ENCODE results near the gene PTCD1.

The PTCD1 gene

DNA sequence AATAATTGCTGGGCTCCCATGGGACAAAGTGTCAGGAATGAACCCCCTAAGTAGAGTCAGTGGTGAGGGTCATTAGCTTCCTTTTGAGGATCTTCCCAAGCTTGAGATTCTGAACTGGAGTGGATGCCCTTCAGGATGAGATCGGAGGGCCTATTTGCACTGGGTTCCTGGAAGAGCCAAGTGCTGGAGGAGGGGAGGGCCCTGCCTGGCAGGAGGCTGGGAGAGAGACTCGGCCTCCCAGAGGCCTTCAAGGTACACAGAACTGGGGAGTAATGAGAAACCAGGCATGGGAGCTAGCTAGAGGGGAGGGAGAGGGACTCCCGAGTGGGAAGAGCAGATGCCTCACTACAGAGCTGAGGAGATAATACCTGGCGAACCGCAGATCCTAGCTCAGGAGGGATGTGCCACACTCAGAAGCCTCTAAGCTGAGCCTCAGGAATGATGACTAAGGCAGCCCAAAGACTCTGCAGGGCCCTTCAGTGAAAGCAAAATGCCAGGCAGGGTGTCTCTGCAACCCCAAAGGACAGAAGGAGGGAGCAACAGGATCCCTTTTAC is 39.6 kb downstream of the PTCD1 start:
- Histone ChIP-seq H3K27me3 (replicated peaks; ENCODE audit: control insufficient read depth, insufficient read depth, low read length, poor library complexity, severe bottlenecking) (no peaks in the 10 kb centered on the region), H3K36me3 (ENCODE audit: control insufficient read depth, insufficient read depth, low read length) (peaks cover 65% of the 10 kb centered on the region), H3K4me3 (ENCODE audit: insufficient read depth, low read depth, low read length, poor library complexity, severe bottlenecking) (no peak overlapping the region), H3K9me3 (ENCODE audit: control insufficient read depth, low read length) (no peaks in the 10 kb centered on the region), H3K27ac (ENCODE audit: insufficient read depth, low read length, poor library complexity, severe bottlenecking) (peak overlapping the region; percentile 4), H3K4me1 (ENCODE audit: control insufficient read depth, insufficient read depth, low read length, poor library complexity, severe bottlenecking) (no peaks in the 10 kb centered on the region)
- no peak for DNase-seq

GRCh38 chr7:99397297-99397983 is 41.2 kb downstream of the PTCD1 start:
- H3K36me3 ChIP-seq (ENCODE audit: control insufficient read depth, insufficient read depth, low read length): peaks cover 59% of the 10 kb centered on the region
- no peaks in the 10 kb centered on the region for H3K27me3 ChIP-seq (replicated peaks; ENCODE audit: control insufficient read depth, insufficient read depth, low read length, poor library complexity, severe bottlenecking)
- H3K4me1 ChIP-seq (ENCODE audit: control insufficient read depth, insufficient read depth, low read length, poor library complexity, severe bottlenecking): peaks cover 11% of the 10 kb centered on the region
- H3K27ac ChIP-seq (ENCODE audit: insufficient read depth, low read length, poor library complexity, severe bottlenecking): no peak overlapping the region
- H3K4me3 ChIP-seq (ENCODE audit: insufficient read depth, low read depth, low read length, poor library complexity, severe bottlenecking): no peak overlapping the region
- DNase-seq: no peak
- no peaks in the 10 kb centered on the region for H3K9me3 ChIP-seq (ENCODE audit: control insufficient read depth, low read length)

DNA sequence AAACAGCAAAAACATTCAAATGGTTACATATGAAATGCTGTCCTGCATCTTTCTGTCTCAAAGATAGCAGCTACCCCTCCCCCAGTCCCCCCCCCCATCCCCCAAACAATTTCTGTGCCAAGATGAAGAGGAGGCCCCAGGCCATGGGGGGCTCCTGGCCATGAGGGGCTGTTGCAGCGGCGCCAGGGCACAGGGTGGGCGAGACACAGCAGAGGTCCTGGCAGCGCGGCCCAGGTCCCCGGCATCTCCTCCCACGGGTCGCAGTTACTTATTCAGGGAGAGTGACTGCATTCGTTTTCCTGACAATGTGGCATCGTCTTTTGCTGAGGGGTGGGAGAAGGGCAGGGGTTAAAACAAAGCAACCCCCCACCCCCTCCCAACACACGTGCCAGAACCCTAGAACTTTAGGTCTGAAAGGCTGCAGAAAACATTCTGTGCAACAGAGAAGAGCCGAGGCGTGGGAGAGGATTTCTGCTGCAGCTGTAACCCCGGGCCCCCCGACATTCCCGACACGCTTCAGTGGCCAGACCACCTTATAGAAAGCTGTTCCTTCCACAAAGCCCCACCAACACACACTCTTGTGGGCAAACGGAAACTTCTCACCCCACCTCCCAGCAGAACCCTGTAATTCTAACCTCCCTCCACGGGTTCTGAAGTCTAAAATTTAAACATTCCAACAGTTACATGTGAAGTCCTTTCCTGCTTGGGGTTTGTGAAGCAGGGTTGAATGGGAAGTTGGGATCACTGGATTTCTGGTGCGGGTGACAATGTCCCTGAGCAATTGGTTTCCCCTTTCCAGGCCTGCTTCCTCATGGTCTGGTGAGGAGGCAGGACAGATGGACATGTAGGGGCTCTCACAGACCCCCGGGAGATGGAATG is 41.9 kb downstream of the PTCD1 start:
- Histone ChIP-seq H3K27ac (ENCODE audit: insufficient read depth, low read length, poor library complexity, severe bottlenecking) (no peak overlapping the region), H3K4me1 (ENCODE audit: control insufficient read depth, insufficient read depth, low read length, poor library complexity, severe bottlenecking) (peaks cover 17% of the 10 kb centered on the region), H3K4me3 (ENCODE audit: insufficient read depth, low read depth, low read length, poor library complexity, severe bottlenecking) (no peak overlapping the region), H3K27me3 (replicated peaks; ENCODE audit: control insufficient read depth, insufficient read depth, low read length, poor library complexity, severe bottlenecking) (no peaks in the 10 kb centered on the region), H3K36me3 (ENCODE audit: control insufficient read depth, insufficient read depth, low read length) (peaks cover 56% of the 10 kb centered on the region), H3K9me3 (ENCODE audit: control insufficient read depth, low read length) (no peaks in the 10 kb centered on the region)
- DNase-seq: no peak

DNA sequence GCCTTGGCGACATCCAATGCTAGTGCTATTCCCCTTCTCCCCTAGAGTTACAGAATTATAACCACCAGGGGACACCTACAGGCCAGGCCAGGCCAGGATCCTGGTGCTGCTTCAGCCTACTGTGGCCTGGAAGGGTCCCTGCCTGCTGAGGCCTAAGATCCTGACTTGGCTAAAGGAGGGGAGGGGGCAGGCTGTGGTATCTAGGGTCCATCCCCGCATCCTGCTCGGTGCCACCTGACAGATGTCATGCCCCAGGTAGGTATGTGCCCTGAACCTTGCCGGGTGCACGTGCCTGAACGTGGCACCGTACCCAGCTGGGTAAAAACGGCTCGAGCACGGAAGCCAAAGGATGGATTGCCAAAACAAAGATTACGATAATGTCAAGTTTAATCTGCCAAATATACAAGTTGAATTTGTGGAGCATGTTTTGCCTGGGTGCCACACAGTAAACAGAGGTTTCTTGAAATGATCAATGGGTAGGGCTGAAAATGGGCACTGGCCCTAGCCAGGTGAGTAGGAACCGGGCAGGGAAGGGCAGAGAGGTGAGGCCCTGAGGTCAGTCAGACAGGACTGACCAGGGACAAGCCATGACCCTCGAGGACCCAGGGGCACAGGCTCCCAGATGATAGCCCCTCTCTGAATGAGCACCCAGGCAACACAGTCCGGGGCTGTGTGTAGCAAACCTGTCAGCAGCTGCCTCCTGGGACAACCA is 42.8 kb downstream of the PTCD1 start:
- Histone ChIP-seq H3K27ac (ENCODE audit: insufficient read depth, low read length, poor library complexity, severe bottlenecking) (no peak overlapping the region), H3K36me3 (ENCODE audit: control insufficient read depth, insufficient read depth, low read length) (peaks cover 58% of the 10 kb centered on the region), H3K4me3 (ENCODE audit: insufficient read depth, low read depth, low read length, poor library complexity, severe bottlenecking) (no peak overlapping the region), H3K4me1 (ENCODE audit: control insufficient read depth, insufficient read depth, low read length, poor library complexity, severe bottlenecking) (peaks cover 17% of the 10 kb centered on the region), H3K27me3 (replicated peaks; ENCODE audit: control insufficient read depth, insufficient read depth, low read length, poor library complexity, severe bottlenecking) (no peaks in the 10 kb centered on the region), H3K9me3 (ENCODE audit: control insufficient read depth, low read length) (no peaks in the 10 kb centered on the region)
- DNase-seq: no peak

DNA sequence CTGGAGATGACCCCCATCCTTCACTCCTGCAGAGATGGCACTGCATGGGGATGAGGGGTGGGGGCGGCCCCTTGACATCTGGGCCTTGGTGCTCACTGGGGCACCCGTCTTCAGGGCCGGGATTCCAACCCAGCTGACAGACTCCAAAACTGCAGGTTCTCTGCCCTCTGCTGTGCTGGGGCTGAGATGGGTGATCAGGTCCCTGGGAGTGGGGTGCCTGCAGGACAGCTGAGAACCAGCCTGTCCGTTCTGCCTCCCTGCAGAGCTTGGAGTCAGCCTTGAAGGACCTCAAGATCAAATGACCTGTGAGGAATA is 44.5 kb downstream of the PTCD1 start:
- peaks cover 17% of the 10 kb centered on the region for H3K4me1 ChIP-seq (ENCODE audit: control insufficient read depth, insufficient read depth, low read length, poor library complexity, severe bottlenecking)
- H3K27me3 ChIP-seq (replicated peaks; ENCODE audit: control insufficient read depth, insufficient read depth, low read length, poor library complexity, severe bottlenecking): no peaks in the 10 kb centered on the region
- no peaks in the 10 kb centered on the region for H3K9me3 ChIP-seq (ENCODE audit: control insufficient read depth, low read length)
- no peak overlapping the region for H3K4me3 ChIP-seq (ENCODE audit: insufficient read depth, low read depth, low read length, poor library complexity, severe bottlenecking)
- peaks cover 67% of the 10 kb centered on the region for H3K36me3 ChIP-seq (ENCODE audit: control insufficient read depth, insufficient read depth, low read length)
- H3K27ac ChIP-seq (ENCODE audit: insufficient read depth, low read length, poor library complexity, severe bottlenecking): peak overlapping the region; percentile 74
- no peak for DNase-seq

GRCh38 chr7:99393355-99394187 is 45.0 kb downstream of the PTCD1 start:
- Histone ChIP-seq H3K27me3 (replicated peaks; ENCODE audit: control insufficient read depth, insufficient read depth, low read length, poor library complexity, severe bottlenecking) (no peaks in the 10 kb centered on the region), H3K27ac (ENCODE audit: insufficient read depth, low read length, poor library complexity, severe bottlenecking) (peak overlapping the region; percentile 74), H3K4me1 (ENCODE audit: control insufficient read depth, insufficient read depth, low read length, poor library complexity, severe bottlenecking) (peaks cover 17% of the 10 kb centered on the region), H3K4me3 (ENCODE audit: insufficient read depth, low read depth, low read length, poor library complexity, severe bottlenecking) (peak overlapping the region; percentile 45), H3K9me3 (ENCODE audit: control insufficient read depth, low read length) (no peaks in the 10 kb centered on the region), H3K36me3 (ENCODE audit: control insufficient read depth, insufficient read depth, low read length) (peaks cover 69% of the 10 kb centered on the region)
- no peak for DNase-seq

DNA sequence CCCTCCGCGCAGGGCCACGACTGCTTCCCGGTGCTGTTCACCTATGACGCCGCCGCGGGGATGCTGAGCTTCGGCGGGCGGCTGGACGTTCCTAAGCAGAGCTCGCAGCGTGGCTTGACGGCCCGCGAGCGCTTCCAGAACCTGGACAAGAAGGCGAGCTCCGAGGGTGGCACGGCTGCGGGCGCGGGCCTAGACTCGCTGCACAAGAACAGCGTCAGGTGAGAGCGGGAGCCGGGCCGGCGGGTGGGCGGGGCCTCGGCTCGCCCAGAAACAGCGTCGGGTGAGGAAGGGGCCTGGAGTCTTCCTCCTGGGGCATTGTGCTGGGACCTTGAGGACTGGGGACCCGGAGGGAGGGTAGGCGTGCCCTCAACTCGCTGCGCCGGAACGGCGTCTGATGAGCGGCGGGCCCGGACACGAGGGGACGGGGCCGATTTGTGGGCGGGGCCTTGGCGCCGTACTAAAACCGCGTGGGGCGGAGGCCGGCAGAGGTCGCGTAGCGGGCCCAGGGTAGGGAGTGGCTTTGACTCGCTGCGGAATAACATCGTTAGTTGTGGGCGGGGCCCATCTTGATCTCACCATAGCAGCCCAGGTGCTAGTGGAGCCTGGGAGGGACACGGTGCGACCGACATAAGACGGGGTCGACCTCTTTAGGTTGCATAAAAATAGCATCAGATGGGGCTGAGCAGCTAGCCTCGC is 45.8 kb downstream of the PTCD1 start:
- no peaks in the 10 kb centered on the region for H3K27me3 ChIP-seq (replicated peaks; ENCODE audit: control insufficient read depth, insufficient read depth, low read length, poor library complexity, severe bottlenecking)
- DNase-seq: peak; percentile 70 to 84 (median 81)
- peak overlapping the region; percentile 45 for H3K4me3 ChIP-seq (ENCODE audit: insufficient read depth, low read depth, low read length, poor library complexity, severe bottlenecking)
- H3K4me1 ChIP-seq (ENCODE audit: control insufficient read depth, insufficient read depth, low read length, poor library complexity, severe bottlenecking): peaks cover 17% of the 10 kb centered on the region
- H3K27ac ChIP-seq (ENCODE audit: insufficient read depth, low read length, poor library complexity, severe bottlenecking): peak overlapping the region; percentile 74
- H3K36me3 ChIP-seq (ENCODE audit: control insufficient read depth, insufficient read depth, low read length): peaks cover 74% of the 10 kb centered on the region
- H3K9me3 ChIP-seq (ENCODE audit: control insufficient read depth, low read length): no peaks in the 10 kb centered on the region

GRCh38 chr7:99392046-99392445 is 46.6 kb downstream of the PTCD1 start:
- H3K27me3 ChIP-seq (replicated peaks; ENCODE audit: control insufficient read depth, insufficient read depth, low read length, poor library complexity, severe bottlenecking): no peaks in the 10 kb centered on the region
- no peak for DNase-seq
- peaks cover 17% of the 10 kb centered on the region for H3K4me1 ChIP-seq (ENCODE audit: control insufficient read depth, insufficient read depth, low read length, poor library complexity, severe bottlenecking)
- peak overlapping the region; percentile 74 for H3K27ac ChIP-seq (ENCODE audit: insufficient read depth, low read length, poor library complexity, severe bottlenecking)
- no peaks in the 10 kb centered on the region for H3K9me3 ChIP-seq (ENCODE audit: control insufficient read depth, low read length)
- peaks cover 75% of the 10 kb centered on the region for H3K36me3 ChIP-seq (ENCODE audit: control insufficient read depth, insufficient read depth, low read length)
- H3K4me3 ChIP-seq (ENCODE audit: insufficient read depth, low read depth, low read length, poor library complexity, severe bottlenecking): no peak overlapping the region
